Measurements from ENCODE around the gene HOXA7. TPM values are rescaled to one million over a fixed set of nuclear protein-coding genes. Genes with fewer than 3 reads are reported as not detected.

The HOXA7 gene
- total and polyA plus RNA-seq, 2 experiments from 2014 or later = 0.24 TPM; not detected in 1

DNA sequence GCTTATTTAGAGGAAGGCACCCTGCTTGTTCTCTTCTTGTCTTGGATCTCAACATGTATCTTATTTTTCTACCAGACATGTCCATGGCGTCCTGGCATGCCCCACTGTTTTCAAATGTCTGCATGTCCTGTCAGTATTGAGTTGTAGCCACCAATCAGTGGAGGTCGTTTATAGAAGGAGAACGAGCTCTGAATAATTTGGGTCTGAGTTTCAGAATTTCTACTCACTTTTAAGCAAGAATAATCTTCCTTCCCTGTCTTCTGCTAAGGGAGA lies 46.3 kb upstream of the HOXA7 start:
- TF ChIP-seq, protein P1, sequence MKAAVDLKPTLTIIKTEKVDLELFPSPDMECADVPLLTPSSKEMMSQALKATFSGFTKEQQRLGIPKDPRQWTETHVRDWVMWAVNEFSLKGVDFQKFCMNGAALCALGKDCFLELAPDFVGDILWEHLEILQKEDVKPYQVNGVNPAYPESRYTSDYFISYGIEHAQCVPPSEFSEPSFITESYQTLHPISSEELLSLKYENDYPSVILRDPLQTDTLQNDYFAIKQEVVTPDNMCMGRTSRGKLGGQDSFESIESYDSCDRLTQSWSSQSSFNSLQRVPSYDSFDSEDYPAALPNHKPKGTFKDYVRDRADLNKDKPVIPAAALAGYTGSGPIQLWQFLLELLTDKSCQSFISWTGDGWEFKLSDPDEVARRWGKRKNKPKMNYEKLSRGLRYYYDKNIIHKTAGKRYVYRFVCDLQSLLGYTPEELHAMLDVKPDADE (IDR thresholded peaks at IDR 0.05) = no peak
- TF ChIP-seq EZH2phosphoT487 (IDR thresholded peaks at IDR 0.05; ENCODE audit: unreplicated experiment) (no peak), ZNF331 (CRISPR knock-in tag; IDR thresholded peaks at IDR 0.05; ENCODE audit: low read depth) (no peak), EZH2 (IDR thresholded peaks at IDR 0.05; ENCODE audit: low read depth, unreplicated experiment) (peak; percentile 34)
- DNase-seq (ENCODE audit: low spot score) = no peak
- H3K36me3 Mint-ChIP-seq (ENCODE audit: low read depth) = no peaks in the 10 kb centered on the region
- H3K27ac Mint-ChIP-seq = no peak overlapping the region
- peaks cover 23% of the 10 kb centered on the region for H3K4me1 Mint-ChIP-seq
- H2AFZ ChIP-seq = no peak overlapping the region
- H3K79me2 ChIP-seq (replicated peaks; ENCODE audit: insufficient read depth) = no peaks in the 10 kb centered on the region
- H3K27me3 Mint-ChIP-seq (ENCODE audit: insufficient read depth, low read depth, poor library complexity) = peaks cover 95% of the 10 kb centered on the region
- no peak overlapping the region for H3K4me2 ChIP-seq
- peaks cover 61% of the 10 kb centered on the region for H4K20me1 ChIP-seq (replicated peaks; ENCODE audit: insufficient read depth)
- H3K27me3 ChIP-seq (ENCODE audit: insufficient read depth) = peaks cover 98% of the 10 kb centered on the region
- peaks cover 25% of the 10 kb centered on the region; the same call in 1 of the 2 replicates for H3K4me1 ChIP-seq (ENCODE audit: insufficient read depth)
- no peak for ATAC-seq
- H3K9me2 ChIP-seq (ENCODE audit: insufficient read depth) = no peaks in the 10 kb centered on the region
- H3K4me3 Mint-ChIP-seq = no peak overlapping the region
- H3K4me3 ChIP-seq = no peak overlapping the region
- H3K36me3 ChIP-seq (ENCODE audit: insufficient read depth) = no peaks in the 10 kb centered on the region
- no peak overlapping the region for H3K27ac ChIP-seq (ENCODE audit: low read depth)
- peaks cover 53% of the 10 kb centered on the region for H3F3A ChIP-seq (replicated peaks; ENCODE audit: low read depth)
- H3K9me3 Mint-ChIP-seq = no peaks in the 10 kb centered on the region; the same call in 2 of the 3 replicates

DNA sequence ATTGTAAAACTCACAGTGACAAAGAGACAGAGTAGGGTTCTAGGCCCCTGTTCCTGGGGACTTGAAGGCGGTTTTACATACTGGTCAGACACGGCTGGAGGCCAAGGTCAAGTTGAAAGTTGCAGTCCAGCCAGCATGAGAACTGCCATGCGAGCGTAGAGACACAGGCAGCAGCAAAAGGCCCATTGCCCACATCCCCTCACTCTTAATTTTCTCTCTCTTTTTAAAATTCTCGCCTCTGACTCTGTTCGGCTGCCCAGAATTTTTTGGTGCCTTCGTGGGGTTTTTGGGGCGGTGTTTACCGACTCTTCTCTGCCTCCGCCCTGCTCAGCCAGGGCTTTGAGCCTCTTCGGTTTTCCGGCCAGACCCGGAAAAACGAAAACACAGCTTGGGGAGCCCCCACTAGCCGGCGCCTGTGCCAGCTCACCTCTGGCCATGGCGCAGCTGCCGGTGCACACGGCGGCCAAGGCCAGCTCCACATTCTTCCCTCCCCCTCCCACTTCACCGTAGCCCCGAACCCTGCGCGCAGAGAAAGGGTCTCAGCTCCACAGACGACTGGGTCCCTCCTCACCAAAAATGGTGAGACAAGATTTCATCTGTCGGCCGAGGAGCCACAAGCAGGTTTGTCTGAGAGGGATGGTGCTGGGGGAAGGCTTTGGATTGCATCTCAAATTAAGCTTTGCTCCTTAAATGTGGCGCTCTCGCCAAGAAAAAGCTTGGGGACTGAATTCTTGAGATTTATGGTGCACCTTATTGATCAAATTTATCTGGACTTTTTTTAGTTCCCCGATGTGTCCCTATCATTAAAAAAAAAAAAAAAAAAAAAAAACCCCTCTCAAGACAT lies 45.8 kb upstream of the HOXA7 start:
- peak; percentile 93 for TF ChIP-seq EZH2 (IDR thresholded peaks at IDR 0.05; ENCODE audit: low read depth, unreplicated experiment)
- TF ChIP-seq, protein P2, sequence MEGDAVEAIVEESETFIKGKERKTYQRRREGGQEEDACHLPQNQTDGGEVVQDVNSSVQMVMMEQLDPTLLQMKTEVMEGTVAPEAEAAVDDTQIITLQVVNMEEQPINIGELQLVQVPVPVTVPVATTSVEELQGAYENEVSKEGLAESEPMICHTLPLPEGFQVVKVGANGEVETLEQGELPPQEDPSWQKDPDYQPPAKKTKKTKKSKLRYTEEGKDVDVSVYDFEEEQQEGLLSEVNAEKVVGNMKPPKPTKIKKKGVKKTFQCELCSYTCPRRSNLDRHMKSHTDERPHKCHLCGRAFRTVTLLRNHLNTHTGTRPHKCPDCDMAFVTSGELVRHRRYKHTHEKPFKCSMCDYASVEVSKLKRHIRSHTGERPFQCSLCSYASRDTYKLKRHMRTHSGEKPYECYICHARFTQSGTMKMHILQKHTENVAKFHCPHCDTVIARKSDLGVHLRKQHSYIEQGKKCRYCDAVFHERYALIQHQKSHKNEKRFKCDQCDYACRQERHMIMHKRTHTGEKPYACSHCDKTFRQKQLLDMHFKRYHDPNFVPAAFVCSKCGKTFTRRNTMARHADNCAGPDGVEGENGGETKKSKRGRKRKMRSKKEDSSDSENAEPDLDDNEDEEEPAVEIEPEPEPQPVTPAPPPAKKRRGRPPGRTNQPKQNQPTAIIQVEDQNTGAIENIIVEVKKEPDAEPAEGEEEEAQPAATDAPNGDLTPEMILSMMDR (conservative IDR thresholded peaks at IDR 0.05; ENCODE audit: low read depth in 2 of 2) = no peak
- TF ChIP-seq, protein P3, sequence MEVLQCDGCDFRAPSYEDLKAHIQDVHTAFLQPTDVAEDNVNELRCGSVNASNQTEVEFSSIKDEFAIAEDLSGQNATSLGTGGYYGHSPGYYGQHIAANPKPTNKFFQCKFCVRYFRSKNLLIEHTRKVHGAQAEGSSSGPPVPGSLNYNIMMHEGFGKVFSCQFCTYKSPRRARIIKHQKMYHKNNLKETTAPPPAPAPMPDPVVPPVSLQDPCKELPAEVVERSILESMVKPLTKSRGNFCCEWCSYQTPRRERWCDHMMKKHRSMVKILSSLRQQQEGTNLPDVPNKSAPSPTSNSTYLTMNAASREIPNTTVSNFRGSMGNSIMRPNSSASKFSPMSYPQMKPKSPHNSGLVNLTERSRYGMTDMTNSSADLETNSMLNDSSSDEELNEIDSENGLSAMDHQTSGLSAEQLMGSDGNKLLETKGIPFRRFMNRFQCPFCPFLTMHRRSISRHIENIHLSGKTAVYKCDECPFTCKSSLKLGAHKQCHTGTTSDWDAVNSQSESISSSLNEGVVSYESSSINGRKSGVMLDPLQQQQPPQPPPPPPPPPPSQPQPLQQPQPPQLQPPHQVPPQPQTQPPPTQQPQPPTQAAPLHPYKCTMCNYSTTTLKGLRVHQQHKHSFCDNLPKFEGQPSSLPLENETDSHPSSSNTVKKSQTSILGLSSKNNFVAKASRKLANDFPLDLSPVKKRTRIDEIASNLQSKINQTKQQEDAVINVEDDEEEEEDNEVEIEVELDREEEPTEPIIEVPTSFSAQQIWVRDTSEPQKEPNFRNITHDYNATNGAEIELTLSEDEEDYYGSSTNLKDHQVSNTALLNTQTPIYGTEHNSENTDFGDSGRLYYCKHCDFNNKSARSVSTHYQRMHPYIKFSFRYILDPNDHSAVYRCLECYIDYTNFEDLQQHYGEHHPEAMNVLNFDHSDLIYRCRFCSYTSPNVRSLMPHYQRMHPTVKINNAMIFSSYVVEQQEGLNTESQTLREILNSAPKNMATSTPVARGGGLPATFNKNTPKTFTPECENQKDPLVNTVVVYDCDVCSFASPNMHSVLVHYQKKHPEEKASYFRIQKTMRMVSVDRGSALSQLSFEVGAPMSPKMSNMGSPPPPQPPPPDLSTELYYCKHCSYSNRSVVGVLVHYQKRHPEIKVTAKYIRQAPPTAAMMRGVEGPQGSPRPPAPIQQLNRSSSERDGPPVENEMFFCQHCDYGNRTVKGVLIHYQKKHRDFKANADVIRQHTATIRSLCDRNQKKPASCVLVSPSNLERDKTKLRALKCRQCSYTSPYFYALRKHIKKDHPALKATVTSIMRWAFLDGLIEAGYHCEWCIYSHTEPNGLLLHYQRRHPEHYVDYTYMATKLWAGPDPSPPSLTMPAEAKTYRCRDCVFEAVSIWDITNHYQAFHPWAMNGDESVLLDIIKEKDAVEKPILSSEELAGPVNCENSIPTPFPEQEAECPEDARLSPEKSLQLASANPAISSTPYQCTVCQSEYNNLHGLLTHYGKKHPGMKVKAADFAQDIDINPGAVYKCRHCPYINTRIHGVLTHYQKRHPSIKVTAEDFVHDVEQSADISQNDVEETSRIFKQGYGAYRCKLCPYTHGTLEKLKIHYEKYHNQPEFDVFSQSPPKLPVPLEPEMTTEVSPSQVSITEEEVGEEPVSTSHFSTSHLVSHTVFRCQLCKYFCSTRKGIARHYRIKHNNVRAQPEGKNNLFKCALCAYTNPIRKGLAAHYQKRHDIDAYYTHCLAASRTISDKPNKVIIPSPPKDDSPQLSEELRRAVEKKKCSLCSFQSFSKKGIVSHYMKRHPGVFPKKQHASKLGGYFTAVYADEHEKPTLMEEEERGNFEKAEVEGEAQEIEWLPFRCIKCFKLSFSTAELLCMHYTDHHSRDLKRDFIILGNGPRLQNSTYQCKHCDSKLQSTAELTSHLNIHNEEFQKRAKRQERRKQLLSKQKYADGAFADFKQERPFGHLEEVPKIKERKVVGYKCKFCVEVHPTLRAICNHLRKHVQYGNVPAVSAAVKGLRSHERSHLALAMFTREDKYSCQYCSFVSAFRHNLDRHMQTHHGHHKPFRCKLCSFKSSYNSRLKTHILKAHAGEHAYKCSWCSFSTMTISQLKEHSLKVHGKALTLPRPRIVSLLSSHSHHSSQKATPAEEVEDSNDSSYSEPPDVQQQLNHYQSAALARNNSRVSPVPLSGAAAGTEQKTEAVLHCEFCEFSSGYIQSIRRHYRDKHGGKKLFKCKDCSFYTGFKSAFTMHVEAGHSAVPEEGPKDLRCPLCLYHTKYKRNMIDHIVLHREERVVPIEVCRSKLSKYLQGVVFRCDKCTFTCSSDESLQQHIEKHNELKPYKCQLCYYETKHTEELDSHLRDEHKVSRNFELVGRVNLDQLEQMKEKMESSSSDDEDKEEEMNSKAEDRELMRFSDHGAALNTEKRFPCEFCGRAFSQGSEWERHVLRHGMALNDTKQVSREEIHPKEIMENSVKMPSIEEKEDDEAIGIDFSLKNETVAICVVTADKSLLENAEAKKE (CRISPR knock-in tag; IDR thresholded peaks at IDR 0.05) = no peak
- TF ChIP-seq, protein P1 (IDR thresholded peaks at IDR 0.05) = no peak
- no peak for TF ChIP-seq ZNF114 (CRISPR knock-in tag; IDR thresholded peaks at IDR 0.05)
- TF ChIP-seq EZH2phosphoT487 (IDR thresholded peaks at IDR 0.05; ENCODE audit: unreplicated experiment) = peak; percentile 89
- Mint-ChIP-seq H3K9me3 (no peaks in the 10 kb centered on the region; the same call in 2 of the 3 replicates), H3K27ac (no peak overlapping the region), H3K36me3 (ENCODE audit: low read depth) (no peaks in the 10 kb centered on the region), H3K4me3 (peak overlapping the region; percentile 44; the same call in 1 of the 3 replicates), H3K27me3 (ENCODE audit: insufficient read depth, low read depth, poor library complexity) (peaks cover 95% of the 10 kb centered on the region), H3K4me1 (peaks cover 23% of the 10 kb centered on the region)
- ATAC-seq (no peak), DNase-seq (ENCODE audit: low spot score) (no peak)
- Histone ChIP-seq H4K20me1 (replicated peaks; ENCODE audit: insufficient read depth) (peaks cover 65% of the 10 kb centered on the region), H3K4me1 (ENCODE audit: insufficient read depth) (peaks cover 25% of the 10 kb centered on the region; the same call in 1 of the 2 replicates), H2AFZ (no peak overlapping the region), H3K27ac (ENCODE audit: low read depth) (no peak overlapping the region), H3K9me2 (ENCODE audit: insufficient read depth) (no peaks in the 10 kb centered on the region), H3K27me3 (ENCODE audit: insufficient read depth) (peaks cover 98% of the 10 kb centered on the region), H3K4me3 (peak overlapping the region; percentile 30), H3K36me3 (ENCODE audit: insufficient read depth) (no peaks in the 10 kb centered on the region), H3F3A (replicated peaks; ENCODE audit: low read depth) (peaks cover 54% of the 10 kb centered on the region), H3K79me2 (replicated peaks; ENCODE audit: insufficient read depth) (no peaks in the 10 kb centered on the region), H3K4me2 (peak overlapping the region; percentile 65; the same call in 1 of the 2 replicates)

Measured in GM23338 (cell line).